A549 (cell line): Measurements from ENCODE around the gene TRIM38. TPM values are rescaled to one million over a fixed set of nuclear protein-coding genes. Genes with fewer than 3 reads are reported as not detected.
"Not testable (repeated sequence)": the region's sequence is repeated elsewhere in the genome, so short reads cannot be mapped to it uniquely, and the experiment has no call there.

Experiments used
- ATAC-seq, 2 experiments: fragments of 200-7000 bp in 1 of 2; fragments of >200 bp in 1 of 2; cut with Nextera tagmentation in 1 of 2; cut with Tn5 transposase in 1 of 2; 3 replicates each; pipeline versions ENCODE4 v1.8.0 to v1.9.1; 2018 to 2020; ENCODE audit warnings: mild to moderate bottlenecking in 1 of 2, moderate library complexity in 1 of 2
- CTCF ChIA-PET: fragments of 300-600 bp; sonication (Branson Sonifier 250); formaldehyde crosslinking; extraction: SDS; loops from one replicate; lab custom pipeline; 2021; ENCODE audit warnings: antibody characterized with exemption, inconsistent platforms; lab: Yijun Ruan, JAX
- POLR2A ChIA-PET: fragments of 350-600 bp; formaldehyde crosslinking; extraction: SDS; loops from one replicate; lab custom pipeline; 2021; ENCODE audit warnings: antibody characterized with exemption, inconsistent platforms; lab: Yijun Ruan, JAX
- DNase-seq, 2 experiments: peaks; one replicate each; pipeline versions ENCODE4 v3.0.0 to v3.0.0-alpha.2; 2011 to 2016; ENCODE audit warnings: low read depth in 1 of 2, low spot score in 1 of 2
- FAIRE-seq: peaks from 2 replicates; lab custom pipeline; 2011; peaks lifted over from hg19 to GRCh38; lab: Jason Lieb, UNC
- H3K27ac ChIP-seq, 2 experiments: fragments of >200 bp; sonication (Bioruptor Twin); formaldehyde crosslinking; 3 replicates each; pipeline ENCODE4 v1.5.1; 2016 to 2017
- H3K4me1 ChIP-seq: fragments of >200 bp; sonication (Bioruptor Twin); formaldehyde crosslinking; 3 replicates; pipeline ENCODE4 v1.6.1; 2016
- H3K4me2 ChIP-seq: fragments of >200 bp; sonication (Bioruptor Twin); formaldehyde crosslinking; 3 replicates; pipeline ENCODE4 v1.6.1; 2016
- H3K4me3 ChIP-seq: fragments of >200 bp; sonication (Bioruptor Twin); formaldehyde crosslinking; 3 replicates; pipeline ENCODE4 v1.5.1; 2016
- H3K9me3 ChIP-seq: fragments of >200 bp; sonication (Bioruptor Twin); formaldehyde crosslinking; 3 replicates; pipeline ENCODE4 v1.6.1; 2016
- CEBPB ChIP-seq, 2 experiments: fragments of >200 bp in 1 of 2; sonication (Bioruptor Twin) in 1 of 2; formaldehyde crosslinking in 1 of 2; IDR thresholded peaks; 2 replicates each; pipeline ENCODE4 v1.6.1; 2012 to 2016
- CHD2 ChIP-seq: fragments of 150-350 bp; IDR thresholded peaks from 2 replicates; pipeline ENCODE4 v1.6.1; 2014; ENCODE audit warnings: low read length; ENCODE audit not compliant: partially characterized antibody
- FOSB ChIP-seq: fragments of 250-450 bp; sonication (Bioruptor Pico); IDR thresholded peaks from 2 replicates; pipeline ENCODE4 v1.5.0; 2020; ENCODE audit warnings: mild to moderate bottlenecking, moderate library complexity
- FOSL2 ChIP-seq, 2 experiments: fragments of 450-650 bp in 1 of 2; fragments of >200 bp in 1 of 2; sonication (Bioruptor Twin) in 1 of 2; formaldehyde crosslinking; IDR thresholded peaks; 2 replicates each; pipeline versions ENCODE4 v1.5.0 to v1.6.1; 2016 to 2020; ENCODE audit warnings: mild to moderate bottlenecking in 1 of 2, moderate library complexity in 1 of 2
- GATA3 ChIP-seq: IDR thresholded peaks from 2 replicates; pipeline ENCODE4 v1.6.1; 2012; ENCODE audit warnings: borderline replicate concordance
- MAFK ChIP-seq: fragments of 450-650 bp; IDR thresholded peaks from 2 replicates; pipeline ENCODE4 v1.6.1; 2014; ENCODE audit not compliant: partially characterized antibody
- MAZ ChIP-seq: fragments of 150-350 bp; IDR thresholded peaks from 2 replicates; pipeline ENCODE4 v1.6.1; 2014; ENCODE audit warnings: antibody characterized with exemption, low read depth, low read length, borderline replicate concordance
- MYC ChIP-seq: IDR thresholded peaks from 2 replicates; pipeline ENCODE4 v1.6.1; 2012; ENCODE audit warnings: mild to moderate bottlenecking, inconsistent platforms, low read length, improper control_type of control experiment, borderline replicate concordance
- POLR2AphosphoS2 ChIP-seq: conservative IDR thresholded peaks from 2 replicates; pipeline ENCODE4 v1.6.1; 2012; ENCODE audit warnings: low read length, improper control_type of control experiment, inconsistent platforms
- RAD21 ChIP-seq, 2 experiments: fragments of >200 bp in 1 of 2; sonication (Bioruptor Twin) in 1 of 2; formaldehyde crosslinking in 1 of 2; IDR thresholded peaks in 1 of 2; conservative IDR thresholded peaks in 1 of 2; 2 replicates in 1 of 2; 3 replicates in 1 of 2; pipeline ENCODE4 v1.6.1; 2012 to 2018; ENCODE audit warnings: inconsistent platforms in 1 of 2
- RFX5 ChIP-seq: fragments of 450-650 bp; IDR thresholded peaks from 2 replicates; pipeline ENCODE4 v1.7.1; 2014; ENCODE audit warnings: antibody characterized with exemption, mild to moderate bottlenecking, moderate library complexity
- SMC3 ChIP-seq: fragments of >200 bp; sonication (Bioruptor Twin); formaldehyde crosslinking; IDR thresholded peaks from 3 replicates; pipeline ENCODE4 v1.6.1; 2018; ENCODE audit warnings: inconsistent platforms
- TFCP2L1 ChIP-seq: fragments of 250-450 bp; sonication (Bioruptor Pico); IDR thresholded peaks from 2 replicates; pipeline ENCODE4 v1.5.0; 2021; ENCODE audit warnings: mild to moderate bottlenecking
- ZC3H11A ChIP-seq: fragments of 450-650 bp; IDR thresholded peaks from 2 replicates; pipeline ENCODE4 v1.6.1; 2014; ENCODE audit warnings: antibody characterized with exemption, mild to moderate bottlenecking
- ZFP36 ChIP-seq: fragments of 450-650 bp; IDR thresholded peaks from 2 replicates; pipeline ENCODE4 v1.6.1; 2014; ENCODE audit warnings: borderline replicate concordance; ENCODE audit not compliant: partially characterized antibody
- WGBS: methylation state at CpG from one replicate; pipeline ENCODE4 v1.1.6; 2017; ENCODE audit errors: missing lambda C conversion rate; 5-methylcytosine and 5-hydroxymethylcytosine counted together
- polyA plus RNA-seq, 4 experiments: library from polyadenylated mRNA; depleted of rRNA in 3 of 4; stranded (reverse); fragments of >200 nt; fragmentation: RNase III in 1 of 4; extraction: RNeasy Plus Mini Kit Qiagen cat#74134 plus additional on column Dnase treatment in 1 of 4; gene quantifications; 2 replicates in 3 of 4; 3 replicates in 1 of 4; pipeline ENCODE4 v1.2.3, GENCODE V29; 2011 to 2017
- TF ChIP-seq, protein P1 (sequence below): fragments of 250-450 bp; sonication (Bioruptor Pico); IDR thresholded peaks from 2 replicates; pipeline ENCODE4 v1.5.0; 2021; ENCODE audit warnings: mild to moderate bottlenecking, moderate library complexity, borderline replicate concordance
- TF ChIP-seq, protein P2 (sequence below): fragments of 250-450 bp; sonication (Bioruptor Pico); IDR thresholded peaks from 2 replicates; pipeline ENCODE4 v1.5.0; 2020; ENCODE audit warnings: low read depth, mild to moderate bottlenecking, moderate library complexity
- TF ChIP-seq, protein P3 (sequence below): fragments of >200 bp; sonication (Bioruptor Twin); formaldehyde crosslinking; IDR thresholded peaks from 3 replicates; pipeline ENCODE4 v1.5.1; 2016
- TF ChIP-seq, protein P4 (sequence below): IDR thresholded peaks from 2 replicates; pipeline ENCODE4 v1.6.1; 2012; ENCODE audit warnings: low read depth, borderline replicate concordance
- TF ChIP-seq, protein P5 (sequence below): IDR thresholded peaks from 2 replicates; pipeline ENCODE4 v1.6.1; 2012
- TF ChIP-seq, protein P6 (sequence below): fragments of 450-650 bp; IDR thresholded peaks from 2 replicates; pipeline ENCODE4 v1.6.1; 2014; ENCODE audit warnings: antibody characterized with exemption

Gene TRIM38
- polyA plus RNA-seq, 2 of the 4 experiments (the other 2 are of a cell fraction) = 1.7 to 3.4 TPM

DNA sequence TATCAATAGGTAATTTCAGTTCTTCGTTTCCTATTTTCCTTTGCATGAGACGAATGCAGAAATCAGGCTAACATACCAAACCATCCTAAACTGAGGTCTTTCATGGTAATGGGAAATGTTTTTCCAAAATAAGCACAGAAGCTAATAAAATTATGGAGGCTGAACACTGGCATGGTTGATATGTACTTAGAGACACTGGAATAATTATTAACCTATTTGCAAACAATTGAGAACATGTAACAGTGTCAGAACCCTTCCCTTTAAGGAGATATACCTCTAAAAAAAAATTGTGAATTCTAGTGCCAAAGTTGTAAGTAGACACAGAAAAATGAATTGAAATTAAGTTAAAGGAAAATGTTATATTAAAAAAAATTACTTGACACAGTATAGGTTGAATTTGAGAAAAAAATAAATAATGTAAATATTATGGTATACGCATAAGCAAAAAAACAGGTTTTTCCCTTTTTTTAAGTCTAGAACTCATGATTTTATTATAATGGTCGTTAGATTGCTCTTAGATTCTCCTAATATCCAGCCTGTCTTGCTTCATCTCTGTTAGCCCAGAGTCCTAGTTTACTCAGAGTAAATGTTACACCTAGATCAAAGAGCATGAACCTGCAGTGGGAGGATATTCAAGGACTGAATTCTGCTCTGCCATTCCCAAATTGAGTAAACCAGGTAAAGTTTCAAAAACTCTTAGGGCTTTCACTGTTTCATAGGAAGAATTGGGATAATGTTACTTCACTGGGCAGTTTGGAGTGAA lies 33.9 kb upstream of the TRIM38 start:
- TF ChIP-seq SMC3 = no peak
- TF ChIP-seq RAD21 (conservative IDR thresholded peaks at IDR 0.05 in 1 of 2, IDR thresholded peaks at IDR 0.05 in 1 of 2) = no peak
- TF ChIP-seq, protein P1, sequence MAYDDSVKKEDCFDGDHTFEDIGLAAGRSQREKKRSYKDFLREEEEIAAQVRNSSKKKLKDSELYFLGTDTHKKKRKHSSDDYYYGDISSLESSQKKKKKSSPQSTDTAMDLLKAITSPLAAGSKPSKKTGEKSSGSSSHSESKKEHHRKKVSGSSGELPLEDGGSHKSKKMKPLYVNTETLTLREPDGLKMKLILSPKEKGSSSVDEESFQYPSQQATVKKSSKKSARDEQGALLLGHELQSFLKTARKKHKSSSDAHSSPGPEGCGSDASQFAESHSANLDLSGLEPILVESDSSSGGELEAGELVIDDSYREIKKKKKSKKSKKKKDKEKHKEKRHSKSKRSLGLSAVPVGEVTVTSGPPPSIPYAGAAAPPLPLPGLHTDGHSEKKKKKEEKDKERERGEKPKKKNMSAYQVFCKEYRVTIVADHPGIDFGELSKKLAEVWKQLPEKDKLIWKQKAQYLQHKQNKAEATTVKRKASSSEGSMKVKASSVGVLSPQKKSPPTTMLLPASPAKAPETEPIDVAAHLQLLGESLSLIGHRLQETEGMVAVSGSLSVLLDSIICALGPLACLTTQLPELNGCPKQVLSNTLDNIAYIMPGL (CRISPR knock-in tag) = no peak
- no peak for TF ChIP-seq MYC
- no peak for TF ChIP-seq FOSL2 (IDR thresholded peaks at IDR 0.05)
- no peak for TF ChIP-seq FOSL2 (CRISPR knock-in tag; IDR thresholded peaks at IDR 0.05)
- TF ChIP-seq, protein P2, sequence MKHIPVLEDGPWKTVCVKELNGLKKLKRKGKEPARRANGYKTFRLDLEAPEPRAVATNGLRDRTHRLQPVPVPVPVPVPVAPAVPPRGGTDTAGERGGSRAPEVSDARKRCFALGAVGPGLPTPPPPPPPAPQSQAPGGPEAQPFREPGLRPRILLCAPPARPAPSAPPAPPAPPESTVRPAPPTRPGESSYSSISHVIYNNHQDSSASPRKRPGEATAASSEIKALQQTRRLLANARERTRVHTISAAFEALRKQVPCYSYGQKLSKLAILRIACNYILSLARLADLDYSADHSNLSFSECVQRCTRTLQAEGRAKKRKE = no peak
- TF ChIP-seq, protein P3, sequence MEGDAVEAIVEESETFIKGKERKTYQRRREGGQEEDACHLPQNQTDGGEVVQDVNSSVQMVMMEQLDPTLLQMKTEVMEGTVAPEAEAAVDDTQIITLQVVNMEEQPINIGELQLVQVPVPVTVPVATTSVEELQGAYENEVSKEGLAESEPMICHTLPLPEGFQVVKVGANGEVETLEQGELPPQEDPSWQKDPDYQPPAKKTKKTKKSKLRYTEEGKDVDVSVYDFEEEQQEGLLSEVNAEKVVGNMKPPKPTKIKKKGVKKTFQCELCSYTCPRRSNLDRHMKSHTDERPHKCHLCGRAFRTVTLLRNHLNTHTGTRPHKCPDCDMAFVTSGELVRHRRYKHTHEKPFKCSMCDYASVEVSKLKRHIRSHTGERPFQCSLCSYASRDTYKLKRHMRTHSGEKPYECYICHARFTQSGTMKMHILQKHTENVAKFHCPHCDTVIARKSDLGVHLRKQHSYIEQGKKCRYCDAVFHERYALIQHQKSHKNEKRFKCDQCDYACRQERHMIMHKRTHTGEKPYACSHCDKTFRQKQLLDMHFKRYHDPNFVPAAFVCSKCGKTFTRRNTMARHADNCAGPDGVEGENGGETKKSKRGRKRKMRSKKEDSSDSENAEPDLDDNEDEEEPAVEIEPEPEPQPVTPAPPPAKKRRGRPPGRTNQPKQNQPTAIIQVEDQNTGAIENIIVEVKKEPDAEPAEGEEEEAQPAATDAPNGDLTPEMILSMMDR = no peak
- TF ChIP-seq POLR2AphosphoS2 = no peak
- Histone ChIP-seq H3K27ac (peak overlapping the region in 1 of 2 experiments; percentile 38; a peak in 1 of 6 replicates), H3K4me2 (peak overlapping the region; percentile 58), H3K4me3 (no peak overlapping the region), H3K4me1 (peaks cover 15% of the 10 kb centered on the region; the same call in 2 of the 3 replicates), H3K9me3 (no peaks in the 10 kb centered on the region)
- DNase-seq = peak in 1 of 2 experiments; percentile 6
- POLR2A ChIA-PET = no interaction called here
- 55% methylated on average over 4 of the region's 4 CpGs for WGBS
- no peak for ATAC-seq
- CTCF ChIA-PET = interaction anchor here (1.7 kb wide), 1 partner anchor 14 kb away, joined by 4 read pairs; no protein-coding TSS in a partner anchor
- FAIRE-seq = no peak

DNA sequence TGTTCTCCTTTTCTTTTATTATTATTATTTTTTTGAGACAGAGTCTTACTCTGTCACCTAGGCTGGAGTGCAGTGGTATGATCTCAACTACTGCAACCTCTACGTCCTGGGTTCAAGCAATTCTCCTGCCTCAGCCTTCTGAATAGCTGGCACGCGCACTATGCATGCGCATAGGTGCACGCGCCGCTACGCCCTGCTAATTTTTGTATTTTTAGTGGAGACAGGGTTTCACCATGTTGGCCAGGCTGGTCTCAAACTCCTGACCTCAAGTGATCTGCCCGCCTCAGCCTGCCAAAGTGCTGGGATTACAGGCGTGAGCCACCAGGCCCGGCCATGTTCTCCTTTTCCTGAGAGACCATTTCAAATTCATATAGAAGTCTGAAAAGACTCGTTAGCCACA lies 32.8 kb upstream of the TRIM38 start:
- H3K27ac ChIP-seq, H3K4me2 ChIP-seq, CTCF ChIA-PET, H3K9me3 ChIP-seq, POLR2A ChIA-PET, ATAC-seq, H3K4me3 ChIP-seq, DNase-seq, FAIRE-seq: not testable (repeated sequence)
- 89% methylated on average over 12 of the region's 12 CpGs for WGBS
- peaks cover 15% of the 10 kb centered on the region; the same call in 2 of the 3 replicates for H3K4me1 ChIP-seq

DNA sequence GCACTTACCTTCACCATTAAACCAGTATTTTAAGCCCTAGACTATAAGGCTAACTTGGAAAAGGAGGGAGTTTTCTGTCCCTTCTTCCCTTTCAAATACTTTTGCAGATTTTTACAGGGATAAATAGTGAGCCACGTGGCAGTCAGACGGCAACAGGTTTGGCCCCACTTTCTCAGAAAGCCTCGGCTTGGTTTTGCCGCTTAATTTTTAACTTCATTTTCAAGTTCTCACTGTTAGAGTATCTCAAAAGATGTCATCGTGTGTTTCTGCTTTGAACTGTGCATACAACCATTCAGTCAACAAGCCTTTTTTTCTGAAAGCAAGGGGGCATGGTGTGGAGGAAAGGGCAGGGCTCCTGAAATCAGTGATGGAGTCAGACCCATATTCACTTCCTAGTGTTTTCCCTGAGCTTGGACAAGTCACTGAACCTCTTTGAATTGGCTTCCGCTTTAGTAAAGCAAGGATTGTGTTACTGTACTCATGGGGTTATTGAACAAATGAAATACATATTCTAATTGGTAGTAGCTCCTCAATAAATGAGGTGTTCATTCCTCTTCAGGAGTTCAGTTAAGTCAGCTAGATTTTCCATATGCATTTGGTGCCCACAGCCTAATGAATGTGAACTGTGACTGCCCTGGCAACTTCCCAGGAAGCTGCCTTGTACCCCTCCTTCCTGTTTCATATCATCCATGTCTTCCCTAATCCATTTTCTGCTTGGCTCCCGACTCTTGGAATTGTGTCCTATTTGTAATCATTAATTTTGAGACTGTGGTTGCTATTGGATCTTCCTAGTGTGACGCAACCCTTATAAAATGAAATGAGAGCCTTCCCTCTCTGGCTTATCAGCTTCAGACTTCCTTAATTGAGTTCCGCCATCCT lies 31.8 kb upstream of the TRIM38 start, which contains the start of gene SLC17A2:
TSS of gene SLC17A2 (minus strand) at position 160 of the 879 bp plus-strand sequence. CDS start 4,895 bp downstream, outside the sequence.
- Histone ChIP-seq H3K9me3 (no peaks in the 10 kb centered on the region), H3K4me2 (no peak within 1 kb of the TSS), H3K4me1 (peaks cover 15% of the 10 kb centered on the region; the same call in 2 of the 3 replicates), H3K27ac (no peak within 1 kb of the TSS), H3K4me3 (no peak within 1 kb of the TSS)
- FAIRE-seq = no peak
- ChIA-PET POLR2A (no interaction called here), CTCF (no interaction called here)
- 76% methylated on average over 9 of the region's 9 CpGs for WGBS
- no peak for ATAC-seq
- DNase-seq = no peak
- TF ChIP-seq, protein P4, sequence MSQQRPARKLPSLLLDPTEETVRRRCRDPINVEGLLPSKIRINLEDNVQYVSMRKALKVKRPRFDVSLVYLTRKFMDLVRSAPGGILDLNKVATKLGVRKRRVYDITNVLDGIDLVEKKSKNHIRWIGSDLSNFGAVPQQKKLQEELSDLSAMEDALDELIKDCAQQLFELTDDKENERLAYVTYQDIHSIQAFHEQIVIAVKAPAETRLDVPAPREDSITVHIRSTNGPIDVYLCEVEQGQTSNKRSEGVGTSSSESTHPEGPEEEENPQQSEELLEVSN = no peak
- no peak for TF ChIP-seq MAZ
- no peak for TF ChIP-seq GATA3
- TF ChIP-seq SMC3 = no peak
- TF ChIP-seq, protein P5, sequence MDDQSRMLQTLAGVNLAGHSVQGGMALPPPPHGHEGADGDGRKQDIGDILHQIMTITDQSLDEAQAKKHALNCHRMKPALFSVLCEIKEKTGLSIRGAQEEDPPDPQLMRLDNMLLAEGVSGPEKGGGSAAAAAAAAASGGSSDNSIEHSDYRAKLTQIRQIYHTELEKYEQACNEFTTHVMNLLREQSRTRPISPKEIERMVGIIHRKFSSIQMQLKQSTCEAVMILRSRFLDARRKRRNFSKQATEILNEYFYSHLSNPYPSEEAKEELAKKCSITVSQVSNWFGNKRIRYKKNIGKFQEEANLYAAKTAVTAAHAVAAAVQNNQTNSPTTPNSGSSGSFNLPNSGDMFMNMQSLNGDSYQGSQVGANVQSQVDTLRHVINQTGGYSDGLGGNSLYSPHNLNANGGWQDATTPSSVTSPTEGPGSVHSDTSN = no peak
- TF ChIP-seq, protein P6, sequence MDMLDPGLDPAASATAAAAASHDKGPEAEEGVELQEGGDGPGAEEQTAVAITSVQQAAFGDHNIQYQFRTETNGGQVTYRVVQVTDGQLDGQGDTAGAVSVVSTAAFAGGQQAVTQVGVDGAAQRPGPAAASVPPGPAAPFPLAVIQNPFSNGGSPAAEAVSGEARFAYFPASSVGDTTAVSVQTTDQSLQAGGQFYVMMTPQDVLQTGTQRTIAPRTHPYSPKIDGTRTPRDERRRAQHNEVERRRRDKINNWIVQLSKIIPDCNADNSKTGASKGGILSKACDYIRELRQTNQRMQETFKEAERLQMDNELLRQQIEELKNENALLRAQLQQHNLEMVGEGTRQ = no peak
- TF ChIP-seq MAFK = no peak
- no peak for TF ChIP-seq CEBPB (IDR thresholded peaks at IDR 0.05)
- no peak for TF ChIP-seq RAD21 (conservative IDR thresholded peaks at IDR 0.05 in 1 of 2, IDR thresholded peaks at IDR 0.05 in 1 of 2)
- no peak for TF ChIP-seq FOSB (CRISPR knock-in tag)
- TF ChIP-seq, protein P2 = no peak
- no peak for TF ChIP-seq CHD2
- TF ChIP-seq ZC3H11A = no peak
- no peak for TF ChIP-seq ZFP36
- TF ChIP-seq RFX5 = no peak
- no peak for TF ChIP-seq TFCP2L1
